Activated gamma-delta T cell treated with anti-CD3 and anti-CD28 coated beads, Interleukin-2, amount 50 U/mL, for 16 hours (primary cell): ENCODE measurements around the gene CNTNAP2.

ENCODE experiments used
- DNase-seq: peaks from one replicate; pipeline ENCODE4 v3.0.0-alpha.2; 2020; ENCODE audit warnings: low read depth

CNTNAP2 gene

GRCh38 chr7:147857152-147858140 is 1740.8 kb downstream of the CNTNAP2 start:
- DNase-seq: no peak

GRCh38 chr7:147858421-147858820 is 1741.8 kb downstream of the CNTNAP2 start:
- no peak for DNase-seq

GRCh38 chr7:147859033-147859432 is 1742.4 kb downstream of the CNTNAP2 start:
- DNase-seq: no peak

- DNase-seq: no peak
Observed at GRCh38 chr7:147859486-147859885, 1742.9 kb downstream of the CNTNAP2 start.

GRCh38 chr7:147861058-147861716 is 1744.6 kb downstream of the CNTNAP2 start:
- no peak for DNase-seq

- DNase-seq: no peak
Observed at GRCh38 chr7:147861945-147862344, 1745.3 kb downstream of the CNTNAP2 start.

GRCh38 chr7:147869456-147869855 is 1752.9 kb downstream of the CNTNAP2 start:
- no peak for DNase-seq

- no peak for DNase-seq
Observed at GRCh38 chr7:147878912-147879661, 1762.5 kb downstream of the CNTNAP2 start.

- no peak for DNase-seq
Observed at GRCh38 chr7:147885869-147886268, 1769.3 kb downstream of the CNTNAP2 start.

GRCh38 chr7:147894271-147894670 is 1777.7 kb downstream of the CNTNAP2 start:
- no peak for DNase-seq

GRCh38 chr7:147896121-147896520 is 1779.5 kb downstream of the CNTNAP2 start:
- no peak for DNase-seq

GRCh38 chr7:147903536-147904218 is 1787.1 kb downstream of the CNTNAP2 start:
- DNase-seq: no peak

- no peak for DNase-seq
Observed at GRCh38 chr7:147904219-147904576, 1787.6 kb downstream of the CNTNAP2 start.

- no peak for DNase-seq
Observed at GRCh38 chr7:147909431-147910148, 1793.0 kb downstream of the CNTNAP2 start.

- no peak for DNase-seq
Observed at GRCh38 chr7:147911201-147911601, 1794.6 kb downstream of the CNTNAP2 start.

GRCh38 chr7:147912291-147912690 is 1795.7 kb downstream of the CNTNAP2 start:
- DNase-seq: no peak

GRCh38 chr7:147912946-147913638 is 1796.5 kb downstream of the CNTNAP2 start:
- DNase-seq: no peak

GRCh38 chr7:147915781-147916180 is 1799.2 kb downstream of the CNTNAP2 start:
- DNase-seq: no peak

GRCh38 chr7:147916573-147916972 is 1800.0 kb downstream of the CNTNAP2 start:
- no peak for DNase-seq

GRCh38 chr7:147923841-147924240 is 1807.2 kb downstream of the CNTNAP2 start:
- DNase-seq: no peak

GRCh38 chr7:147937428-147937827 is 1820.8 kb downstream of the CNTNAP2 start:
- no peak for DNase-seq
